Hepatocyte (in vitro differentiated cells): ENCODE data around the gene GSPT1. TPM values are rescaled to one million over a fixed set of nuclear protein-coding genes. Genes with fewer than 3 reads are reported as not detected.

Experiments
- DNase-seq: peaks from one replicate; pipeline ENCODE4 v3.0.0-alpha.2; 2016; ENCODE audit warnings: low spot score
- H2AFZ ChIP-seq: fragments of 200-600 bp; sonication (generic); 2 replicates; pipeline ENCODE4 v1.6.0; 2016; ENCODE audit warnings: antibody characterized with exemption, mild to moderate bottlenecking
- H3K27ac ChIP-seq: fragments of 200-600 bp; sonication (generic); 2 replicates; pipeline ENCODE4 v1.5.1; 2016; ENCODE audit warnings: mild to moderate bottlenecking
- H3K27me3 ChIP-seq: fragments of 200-600 bp; sonication (generic); 2 replicates; pipeline ENCODE4 v1.6.1; 2016
- H3K36me3 ChIP-seq: fragments of 200-600 bp; sonication (generic); replicated peaks from 2 replicates; pipeline ENCODE4 v1.5.1; 2016; ENCODE audit warnings: low read depth; ENCODE audit not compliant: insufficient read depth
- H3K4me1 ChIP-seq: fragments of 200-600 bp; sonication (generic); 2 replicates; pipeline ENCODE4 v1.5.1; 2016; ENCODE audit warnings: mild to moderate bottlenecking, moderate library complexity; ENCODE audit not compliant: insufficient read depth
- H3K4me2 ChIP-seq: fragments of 200-600 bp; sonication (generic); 2 replicates; pipeline ENCODE4 v1.6.0; 2016
- H3K4me3 ChIP-seq: fragments of 200-600 bp; sonication (generic); 2 replicates; pipeline ENCODE4 v1.5.1; 2016; ENCODE audit warnings: mild to moderate bottlenecking
- H3K79me2 ChIP-seq: fragments of 200-600 bp; sonication (generic); 2 replicates; pipeline ENCODE4 v1.6.0; 2017; ENCODE audit warnings: mild to moderate bottlenecking
- H3K9me2 ChIP-seq: fragments of 200-600 bp; sonication (generic); replicated peaks from 2 replicates; pipeline ENCODE4 v1.6.0; 2017; ENCODE audit warnings: mild to moderate bottlenecking; ENCODE audit not compliant: insufficient read depth
- H3K9me3 ChIP-seq: fragments of 200-600 bp; sonication (generic); 2 replicates; pipeline ENCODE4 v1.5.1; 2016; ENCODE audit warnings: low read depth, mild to moderate bottlenecking
- H4K20me1 ChIP-seq: fragments of 200-600 bp; sonication (generic); 2 replicates; pipeline ENCODE4 v1.6.0; 2016; ENCODE audit warnings: mild to moderate bottlenecking; ENCODE audit not compliant: insufficient read depth, poor library complexity, severe bottlenecking
- EZH2 ChIP-seq: fragments of 200-600 bp; sonication (generic); IDR thresholded peaks from 2 replicates; pipeline ENCODE4 v1.6.1; 2016; ENCODE audit warnings: antibody characterized with exemption, mild to moderate bottlenecking, borderline replicate concordance
- EZH2phosphoT487 ChIP-seq: fragments of 200-600 bp; sonication (generic); IDR thresholded peaks from one replicate; pipeline ENCODE4 v1.6.1; 2018; ENCODE audit warnings: antibody characterized with exemption, mild to moderate bottlenecking, low read depth, moderate library complexity; ENCODE audit not compliant: unreplicated experiment, severe bottlenecking
- WGBS: methylation state at CpG from one replicate; pipeline ENCODE4 v1.1.6; 2016; ENCODE audit warnings: low lambda C conversion rate; ENCODE audit errors: missing lambda C conversion rate; 5-methylcytosine and 5-hydroxymethylcytosine counted together
- polyA plus RNA-seq: library from polyadenylated mRNA; unstranded; fragments of >200 nt; fragmentation: Nextera tagmentation; extraction: Ambion mirVana; gene quantifications from 2 replicates; pipeline ENCODE4 v1.2.1, GENCODE V29; 2016
- total RNA-seq: library from RNA; depleted of rRNA; stranded (reverse); fragments of >200 nt; gene quantifications from 2 replicates; pipeline ENCODE4 v1.2.3, GENCODE V29; 2014
- TF ChIP-seq, protein P1 (sequence below): fragments of 200-600 bp; sonication (generic); IDR thresholded peaks from 2 replicates; pipeline ENCODE4 v1.5.1; 2016; ENCODE audit warnings: antibody characterized with exemption, mild to moderate bottlenecking; ENCODE audit not compliant: poor library complexity

GSPT1 gene
- total and polyA plus RNA-seq, 2 experiments from 2014 or later, result 79.2 to 109 TPM

DNA sequence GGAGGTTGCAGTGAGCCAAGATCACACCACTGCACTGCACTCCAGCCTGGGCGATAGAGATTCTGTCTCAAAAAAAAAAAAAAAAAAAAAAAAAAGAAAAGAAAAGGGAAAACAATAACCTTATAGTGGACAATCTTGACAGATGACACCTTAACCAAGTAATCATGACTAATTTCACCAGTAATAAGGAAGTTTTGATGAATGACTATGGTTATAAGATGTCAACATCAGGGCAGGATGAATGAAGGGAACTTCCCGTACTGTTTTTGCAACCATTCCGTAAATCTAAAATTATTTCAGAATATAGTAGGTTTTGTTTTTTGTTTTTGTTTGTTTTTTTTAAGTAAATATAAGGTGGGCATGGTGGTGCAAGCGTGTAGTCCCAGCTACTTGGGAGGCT lies 23.0 kb downstream of the GSPT1 start:
- Histone ChIP-seq H3K36me3 (no peaks in the 10 kb centered on the region), H3K27me3 (no peaks in the 10 kb centered on the region), H3K79me2 (peaks cover 56% of the 10 kb centered on the region), H3K9me2 (no peaks in the 10 kb centered on the region), H3K27ac (no peak overlapping the region), H3K4me3 (no peak overlapping the region), H3K4me2 (no peak overlapping the region), H4K20me1 (peaks cover 11% of the 10 kb centered on the region), H2AFZ (no peak overlapping the region), H3K4me1 (no peaks in the 10 kb centered on the region), H3K9me3 (no peaks in the 10 kb centered on the region)
- 85% methylated on average over 4 of the region's 4 CpGs for WGBS
- TF ChIP-seq, protein P1, sequence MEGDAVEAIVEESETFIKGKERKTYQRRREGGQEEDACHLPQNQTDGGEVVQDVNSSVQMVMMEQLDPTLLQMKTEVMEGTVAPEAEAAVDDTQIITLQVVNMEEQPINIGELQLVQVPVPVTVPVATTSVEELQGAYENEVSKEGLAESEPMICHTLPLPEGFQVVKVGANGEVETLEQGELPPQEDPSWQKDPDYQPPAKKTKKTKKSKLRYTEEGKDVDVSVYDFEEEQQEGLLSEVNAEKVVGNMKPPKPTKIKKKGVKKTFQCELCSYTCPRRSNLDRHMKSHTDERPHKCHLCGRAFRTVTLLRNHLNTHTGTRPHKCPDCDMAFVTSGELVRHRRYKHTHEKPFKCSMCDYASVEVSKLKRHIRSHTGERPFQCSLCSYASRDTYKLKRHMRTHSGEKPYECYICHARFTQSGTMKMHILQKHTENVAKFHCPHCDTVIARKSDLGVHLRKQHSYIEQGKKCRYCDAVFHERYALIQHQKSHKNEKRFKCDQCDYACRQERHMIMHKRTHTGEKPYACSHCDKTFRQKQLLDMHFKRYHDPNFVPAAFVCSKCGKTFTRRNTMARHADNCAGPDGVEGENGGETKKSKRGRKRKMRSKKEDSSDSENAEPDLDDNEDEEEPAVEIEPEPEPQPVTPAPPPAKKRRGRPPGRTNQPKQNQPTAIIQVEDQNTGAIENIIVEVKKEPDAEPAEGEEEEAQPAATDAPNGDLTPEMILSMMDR, result no peak
- no peak for TF ChIP-seq EZH2
- TF ChIP-seq EZH2phosphoT487, result no peak
- no peak for DNase-seq

DNA sequence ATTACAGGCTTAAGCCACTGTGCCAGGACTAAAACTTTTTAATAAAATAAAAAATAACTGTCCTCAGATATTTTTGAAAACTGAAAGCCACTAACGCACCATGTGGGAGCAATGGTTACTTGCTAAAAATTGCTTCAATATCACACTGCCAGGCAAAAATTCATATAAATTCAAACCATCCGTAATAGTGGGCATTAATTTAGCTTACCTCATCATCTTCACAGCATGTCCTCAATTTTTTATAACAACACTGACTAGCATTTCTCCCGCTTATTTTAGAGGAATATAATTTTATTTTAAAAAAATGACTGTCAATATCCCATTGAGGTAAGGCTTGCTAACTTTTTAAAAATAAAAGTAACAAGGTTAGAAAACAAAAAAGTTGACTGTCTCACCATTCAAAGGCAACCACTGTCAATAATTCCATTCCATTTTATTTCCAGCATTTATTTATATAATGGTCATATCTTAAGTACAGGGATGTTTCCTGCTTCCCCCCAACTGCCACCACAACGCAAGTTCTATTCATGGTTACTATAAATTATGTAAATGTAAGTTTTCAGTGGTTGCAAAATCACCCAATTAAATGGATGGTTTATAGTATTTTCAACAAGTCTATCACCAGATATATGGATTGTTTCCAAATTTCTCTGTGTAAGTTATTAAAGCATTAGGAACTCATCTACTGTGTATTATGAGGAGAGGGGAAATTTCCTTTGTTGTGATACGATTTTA lies 25.4 kb downstream of the GSPT1 start:
- no peak overlapping the region for H3K4me3 ChIP-seq
- H3K36me3 ChIP-seq, result peaks cover 3% of the 10 kb centered on the region
- H3K9me3 ChIP-seq, result no peaks in the 10 kb centered on the region
- no peaks in the 10 kb centered on the region for H3K9me2 ChIP-seq
- H3K79me2 ChIP-seq, result peaks cover 36% of the 10 kb centered on the region
- no peaks in the 10 kb centered on the region for H4K20me1 ChIP-seq
- no peak overlapping the region for H3K4me2 ChIP-seq
- TF ChIP-seq EZH2 (no peak), EZH2phosphoT487 (no peak)
- TF ChIP-seq, protein P1, result no peak
- H2AFZ ChIP-seq, result no peak overlapping the region
- H3K27me3 ChIP-seq, result no peaks in the 10 kb centered on the region
- H3K27ac ChIP-seq, result no peak overlapping the region
- DNase-seq, result no peak
- WGBS, result 94% methylated on average over 5 of the region's 5 CpGs
- H3K4me1 ChIP-seq, result no peaks in the 10 kb centered on the region

DNA sequence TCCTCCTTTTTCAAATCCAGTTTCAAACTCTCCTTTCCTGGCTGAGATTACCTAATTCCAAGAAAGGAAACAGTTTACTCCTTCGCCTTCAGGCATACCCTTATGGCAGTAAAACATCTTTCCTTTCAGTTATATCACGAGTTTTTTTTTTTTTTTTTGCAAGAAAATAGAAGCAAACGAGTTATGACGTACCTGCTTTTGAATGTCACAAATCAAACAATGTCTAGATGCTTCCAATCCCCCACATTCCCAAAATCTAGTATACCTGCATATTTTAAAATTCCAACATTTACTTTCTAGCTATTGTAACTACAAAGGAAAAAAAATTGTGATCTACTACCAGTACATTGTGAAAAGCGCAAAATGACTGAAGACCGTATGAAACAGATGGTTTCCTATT lies 28.9 kb downstream of the GSPT1 start:
- no peak for DNase-seq
- TF ChIP-seq, protein P1, result no peak
- TF ChIP-seq EZH2phosphoT487 (no peak), EZH2 (no peak)

More for the DNA sequence above, 28.9 kb downstream of the GSPT1 start:
- Histone ChIP-seq H3K9me2 (no peaks in the 10 kb centered on the region), H3K27me3 (no peaks in the 10 kb centered on the region), H3K79me2 (peaks cover 27% of the 10 kb centered on the region), H3K27ac (no peak overlapping the region), H3K4me3 (no peak overlapping the region), H2AFZ (no peak overlapping the region), H3K4me1 (no peaks in the 10 kb centered on the region), H3K4me2 (no peak overlapping the region), H4K20me1 (no peaks in the 10 kb centered on the region), H3K9me3 (no peaks in the 10 kb centered on the region), H3K36me3 (peaks cover 3% of the 10 kb centered on the region)
- 98% methylated on average over 6 of the region's 6 CpGs for WGBS
